Prostate gland (tissue), 2 donors: ENCODE data around the gene CPEB2. TPM values are rescaled to one million over a fixed set of nuclear protein-coding genes. Genes with fewer than 3 reads are reported as not detected.

Experiments used
- DNase-seq: peaks from one replicate; pipeline ENCODE4 v3.0.0-alpha.2; 2019; ENCODE audit warnings: low spot score
- H3K27ac ChIP-seq, 2 donors: fragments of 200-600 bp; sonication (generic); 2 replicates each; pipeline ENCODE4 v1.5.1; 2017 to 2019
- H3K27me3 ChIP-seq: fragments of 200-600 bp; sonication (generic); replicated peaks from 2 replicates; pipeline ENCODE4 v1.5.1; 2019; ENCODE audit not compliant: insufficient read depth
- H3K36me3 ChIP-seq, 2 donors: fragments of 200-600 bp; sonication (generic); 1 replicate in 1 of 2; 2 replicates in 1 of 2; pipeline versions ENCODE4 v1.5.1 to v1.8.1; 2017 to 2019
- H3K4me1 ChIP-seq: fragments of 200-600 bp; sonication (generic); replicated peaks from 2 replicates; pipeline ENCODE4 v1.5.1; 2019
- H3K4me3 ChIP-seq, 2 donors: fragments of 200-600 bp; sonication (generic); 2 replicates each; pipeline ENCODE4 v1.5.1; 2017 to 2019
- H3K9me3 ChIP-seq: fragments of 200-600 bp; sonication (generic); 2 replicates; pipeline ENCODE4 v1.5.1; 2017
- CTCF ChIP-seq, 4 experiments: fragments of 200-600 bp in 2 of 4; fragments of 450-650 bp in 2 of 4; sonication (generic) in 2 of 4; IDR thresholded peaks; 1 replicate in 3 of 4; 2 replicates in 1 of 4; pipeline ENCODE4 v1.5.1; 2016 to 2019; ENCODE audit warnings: antibody characterized with exemption in 4 of 4, mild to moderate bottlenecking in 2 of 4, moderate library complexity in 2 of 4
- POLR2A ChIP-seq: fragments of 450-650 bp; IDR thresholded peaks from one replicate; pipeline ENCODE4 v1.6.1; 2016; ENCODE audit warnings: antibody characterized with exemption, mild to moderate bottlenecking
- POLR2AphosphoS5 ChIP-seq: sonication (generic); formaldehyde crosslinking; IDR thresholded peaks from one replicate; pipeline ENCODE4 v1.6.1; 2017; ENCODE audit warnings: antibody characterized with exemption
- WGBS: methylation state at CpG from one replicate; pipeline ENCODE4 v1.1.5; 2018; 5-methylcytosine and 5-hydroxymethylcytosine counted together
- intact Hi-C: fragments of 100-400 bp; cut with DNase I; formaldehyde crosslinking; loops from one replicate; pipeline ENCODE4 v1.14.2; 2022
- total RNA-seq, 2 donors: library from RNA; depleted of rRNA; stranded (reverse); fragments of >200 nt; gene quantifications; one replicate each; pipeline ENCODE4 v1.1.0, GENCODE V29; 2016

CPEB2 gene
- total RNA-seq, 2 donors from 2014 or later, result 14.5 to 47.3 TPM

DNA sequence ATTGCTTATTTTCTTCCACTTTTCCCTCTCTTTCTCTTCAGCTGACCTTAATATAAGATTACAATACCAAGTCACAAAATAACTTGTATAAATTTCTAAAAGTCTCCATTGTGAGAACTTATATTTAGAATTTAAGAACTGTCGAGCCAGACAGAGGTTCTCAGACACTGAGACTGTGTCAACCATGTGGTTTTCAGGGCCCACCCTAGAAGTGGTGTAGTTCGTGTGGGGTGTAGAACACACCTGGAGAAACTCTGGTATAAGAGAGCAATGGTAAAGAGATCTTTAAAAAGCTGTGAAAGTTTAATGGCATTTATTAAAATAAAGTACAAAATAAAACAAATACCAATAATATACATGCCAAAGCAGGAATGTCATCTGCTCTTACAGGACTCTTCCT lies 19.7 kb downstream of the CPEB2 start:
- no peaks in the 10 kb centered on the region for H3K4me1 ChIP-seq
- H3K4me3 ChIP-seq, result no peak overlapping the region
- TF ChIP-seq CTCF (IDR thresholded peaks at IDR 0.05) (no peak), POLR2A (no peak), POLR2AphosphoS5 (no peak)
- no peaks in the 10 kb centered on the region for H3K36me3 ChIP-seq
- WGBS, result 65% methylated on average over 2 of the region's 2 CpGs
- no peak overlapping the region for H3K27ac ChIP-seq
- H3K27me3 ChIP-seq, result no peaks in the 10 kb centered on the region
- no peaks in the 10 kb centered on the region for H3K9me3 ChIP-seq
- intact Hi-C loops, result no loop called here
- DNase-seq, result no peak

DNA sequence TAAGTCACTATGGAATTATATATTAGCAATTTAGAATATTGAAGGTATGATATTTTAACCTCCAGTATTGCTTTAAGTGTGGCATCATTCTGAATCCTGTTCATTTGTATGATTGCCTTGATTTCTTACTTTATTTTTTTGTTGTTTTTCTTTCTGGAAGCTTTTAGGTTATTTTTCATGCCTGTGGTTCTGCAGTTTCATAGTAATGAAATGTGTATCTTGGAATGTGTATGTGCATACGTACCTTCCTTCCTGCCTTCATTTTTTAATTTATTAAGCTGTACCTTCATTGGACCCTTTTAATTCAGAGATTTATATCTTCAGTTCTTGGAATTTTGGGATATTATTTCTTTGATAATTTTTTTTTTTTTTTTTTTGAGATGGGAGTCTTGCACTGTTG lies 22.1 kb downstream of the CPEB2 start:
- 0% methylated on average over 1 of the region's 1 CpG for WGBS
- intact Hi-C loops, result no loop called here

DNA sequence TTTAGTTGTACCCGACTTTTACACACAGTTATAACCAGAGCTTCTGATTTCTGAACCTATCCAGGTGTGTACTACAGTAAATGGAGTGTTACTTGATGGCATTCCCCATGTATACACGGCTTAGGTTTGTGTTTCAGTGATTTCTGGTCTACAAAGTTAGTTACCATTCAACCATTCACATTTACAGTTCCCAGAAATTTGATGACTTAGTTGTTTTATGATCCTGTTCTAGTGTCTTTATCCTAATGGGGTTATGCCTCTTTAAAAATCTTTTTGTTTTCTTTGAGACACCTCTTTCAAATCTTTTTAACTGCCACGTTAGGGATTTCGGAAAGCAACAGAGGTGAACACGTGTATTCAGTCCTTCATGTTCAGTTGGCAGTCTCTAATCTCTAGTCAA lies 23.4 kb downstream of the CPEB2 start:
- Histone ChIP-seq H3K36me3 (no peaks in the 10 kb centered on the region), H3K9me3 (no peaks in the 10 kb centered on the region), H3K4me1 (no peaks in the 10 kb centered on the region), H3K4me3 (no peak overlapping the region), H3K27me3 (no peaks in the 10 kb centered on the region), H3K27ac (no peak overlapping the region)
- no peak for DNase-seq
- TF ChIP-seq POLR2A (no peak), CTCF (IDR thresholded peaks at IDR 0.05) (no peak), POLR2AphosphoS5 (no peak)
- WGBS, result 83% methylated on average over 5 of the region's 5 CpGs
- intact Hi-C loops, result no loop called here

More for the DNA sequence above, 22.1 kb downstream of the CPEB2 start:
- H3K4me3 ChIP-seq, result no peak overlapping the region
- no peaks in the 10 kb centered on the region for H3K36me3 ChIP-seq
- no peaks in the 10 kb centered on the region for H3K27me3 ChIP-seq
- no peak for DNase-seq
- TF ChIP-seq POLR2A (no peak), POLR2AphosphoS5 (no peak), CTCF (IDR thresholded peaks at IDR 0.05) (no peak)
- H3K27ac ChIP-seq, result no peak overlapping the region
- no peaks in the 10 kb centered on the region for H3K9me3 ChIP-seq
- no peaks in the 10 kb centered on the region for H3K4me1 ChIP-seq

DNA sequence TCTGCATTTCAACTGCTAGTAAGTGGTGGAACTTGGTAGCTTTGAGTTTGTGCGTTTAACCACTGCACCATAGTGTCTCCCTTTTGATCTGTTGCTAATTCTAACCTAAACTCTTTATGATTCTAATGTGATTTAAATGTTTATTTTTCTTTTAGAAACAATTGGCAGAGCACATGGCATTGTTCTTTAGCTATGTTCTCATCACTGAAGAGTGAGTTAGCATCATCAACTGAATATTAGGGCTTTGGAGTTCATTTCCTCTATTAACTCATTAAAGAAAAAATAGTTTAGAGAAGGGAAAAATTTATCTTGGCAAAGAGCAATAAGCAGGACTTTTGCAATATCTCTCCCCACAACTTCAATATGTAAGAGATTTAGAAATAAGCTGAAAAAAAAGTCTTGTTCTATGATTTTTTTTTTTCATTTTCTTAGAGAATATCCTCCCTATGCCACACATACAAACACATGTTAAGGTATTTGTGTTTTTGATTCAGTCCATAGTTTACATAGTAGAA lies 25.7 kb downstream of the CPEB2 start:
- TF ChIP-seq POLR2AphosphoS5 (no peak), POLR2A (no peak), CTCF (IDR thresholded peaks at IDR 0.05) (no peak)
- Histone ChIP-seq H3K4me3 (no peak overlapping the region), H3K4me1 (no peaks in the 10 kb centered on the region), H3K27me3 (no peaks in the 10 kb centered on the region), H3K36me3 (no peaks in the 10 kb centered on the region), H3K9me3 (no peaks in the 10 kb centered on the region), H3K27ac (no peak overlapping the region)
- intact Hi-C loops, result no loop called here
- WGBS, result 83% methylated on average over 1 of the region's 1 CpG
- no peak for DNase-seq

DNA sequence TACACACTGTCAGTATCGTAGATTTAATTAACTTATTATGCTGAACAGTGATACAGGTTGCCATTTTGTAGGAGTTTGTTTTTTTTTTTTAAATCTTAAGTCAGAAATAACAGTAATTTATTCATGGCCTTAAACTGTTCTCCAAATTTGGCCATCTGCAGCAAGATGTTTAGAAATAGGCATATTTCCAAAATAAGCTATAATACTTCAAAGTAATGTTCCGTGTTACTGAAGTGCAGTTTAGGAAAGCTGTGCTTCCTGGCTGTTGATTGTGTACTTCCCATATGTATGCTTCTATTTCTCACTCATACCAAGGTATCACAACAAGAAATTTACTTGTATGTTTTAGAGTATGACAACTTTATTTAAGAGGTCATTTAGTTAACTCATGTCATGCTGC lies 28.9 kb downstream of the CPEB2 start:
- Histone ChIP-seq H3K27ac (no peak overlapping the region), H3K9me3 (no peaks in the 10 kb centered on the region), H3K36me3 (no peaks in the 10 kb centered on the region), H3K4me3 (no peak overlapping the region), H3K27me3 (no peaks in the 10 kb centered on the region), H3K4me1 (no peaks in the 10 kb centered on the region)
- intact Hi-C loops, result no loop called here
- DNase-seq, result no peak
- no peak for TF ChIP-seq POLR2A
- no peak for TF ChIP-seq POLR2AphosphoS5
- no peak for TF ChIP-seq CTCF (IDR thresholded peaks at IDR 0.05)
- WGBS, result 52% methylated on average over 2 of the region's 2 CpGs
